GM18508 (cell line): ENCODE results near the gene CENPB.

ENCODE experiments used
- ATAC-seq: cut with Tn5 transposase; IDR thresholded peaks from one replicate; pipeline ENCODE4 v1.9.1; 2021; ENCODE audit warnings: moderate number of reproducible peaks; ENCODE audit not compliant: insufficient read depth, unreplicated experiment

CENPB gene

DNA sequence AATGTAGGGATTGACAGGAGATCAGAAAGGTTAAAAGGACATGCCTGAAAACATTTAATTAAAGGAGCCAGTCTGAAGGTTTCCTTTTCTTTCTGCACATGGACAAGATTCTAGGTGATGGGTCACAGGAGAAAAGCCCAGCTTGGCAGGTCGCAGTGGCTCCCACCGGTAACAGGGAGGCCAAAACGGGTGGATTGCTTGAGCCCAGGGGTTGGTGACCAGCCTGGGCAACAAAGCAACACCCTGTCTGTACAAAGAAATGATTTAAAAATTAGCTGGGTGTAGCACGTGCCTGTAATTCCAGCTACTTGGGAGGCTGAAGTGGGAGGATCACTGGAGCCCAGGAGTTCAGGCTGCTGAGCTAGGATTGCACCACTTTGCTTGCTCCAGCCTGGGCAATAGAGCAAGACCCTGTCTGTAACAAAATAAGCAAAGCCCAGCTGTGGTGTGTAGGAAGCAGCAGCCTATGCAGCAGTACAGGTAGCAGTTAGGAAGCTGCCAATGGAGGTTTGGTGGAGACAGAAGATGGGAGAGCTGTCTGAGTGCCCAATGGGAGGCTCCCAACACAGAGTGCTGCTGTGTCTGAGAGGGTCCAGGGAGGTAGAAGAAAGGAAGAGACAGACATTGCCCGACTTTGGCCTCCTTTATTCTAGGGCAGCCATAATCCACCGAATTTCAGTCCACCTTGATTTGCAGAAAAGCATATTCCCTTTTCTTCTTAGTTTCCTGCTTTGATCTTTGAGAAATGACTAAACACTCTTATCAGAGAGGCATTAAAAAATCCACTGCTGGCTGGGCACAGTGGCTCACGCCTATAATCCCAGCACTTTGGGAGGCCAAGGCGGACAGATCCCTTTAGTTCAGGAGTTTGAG lies 26.7 kb upstream of the CENPB start:
- ATAC-seq = no peak

DNA sequence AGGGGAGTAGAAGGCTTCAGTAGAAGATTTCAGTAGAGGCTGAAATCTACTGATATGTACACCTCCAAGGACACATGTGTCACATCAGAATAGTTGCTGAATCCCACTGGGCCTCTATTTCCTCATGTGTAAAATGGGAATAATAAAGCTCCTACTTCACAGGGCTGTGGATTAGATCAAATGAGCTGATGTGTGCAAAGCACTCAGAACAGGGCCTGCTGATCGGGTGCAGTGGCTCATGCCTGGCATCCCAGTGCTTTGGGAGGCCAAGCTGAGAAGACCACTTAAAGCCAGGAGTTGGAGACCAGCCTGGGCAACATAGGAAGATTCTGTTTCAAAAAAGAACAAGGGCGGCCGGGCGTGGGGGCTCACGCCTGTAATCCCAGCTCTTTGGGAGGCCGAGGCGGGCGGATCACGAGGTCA lies 25.7 kb upstream of the CENPB start:
- ATAC-seq = no peak

DNA sequence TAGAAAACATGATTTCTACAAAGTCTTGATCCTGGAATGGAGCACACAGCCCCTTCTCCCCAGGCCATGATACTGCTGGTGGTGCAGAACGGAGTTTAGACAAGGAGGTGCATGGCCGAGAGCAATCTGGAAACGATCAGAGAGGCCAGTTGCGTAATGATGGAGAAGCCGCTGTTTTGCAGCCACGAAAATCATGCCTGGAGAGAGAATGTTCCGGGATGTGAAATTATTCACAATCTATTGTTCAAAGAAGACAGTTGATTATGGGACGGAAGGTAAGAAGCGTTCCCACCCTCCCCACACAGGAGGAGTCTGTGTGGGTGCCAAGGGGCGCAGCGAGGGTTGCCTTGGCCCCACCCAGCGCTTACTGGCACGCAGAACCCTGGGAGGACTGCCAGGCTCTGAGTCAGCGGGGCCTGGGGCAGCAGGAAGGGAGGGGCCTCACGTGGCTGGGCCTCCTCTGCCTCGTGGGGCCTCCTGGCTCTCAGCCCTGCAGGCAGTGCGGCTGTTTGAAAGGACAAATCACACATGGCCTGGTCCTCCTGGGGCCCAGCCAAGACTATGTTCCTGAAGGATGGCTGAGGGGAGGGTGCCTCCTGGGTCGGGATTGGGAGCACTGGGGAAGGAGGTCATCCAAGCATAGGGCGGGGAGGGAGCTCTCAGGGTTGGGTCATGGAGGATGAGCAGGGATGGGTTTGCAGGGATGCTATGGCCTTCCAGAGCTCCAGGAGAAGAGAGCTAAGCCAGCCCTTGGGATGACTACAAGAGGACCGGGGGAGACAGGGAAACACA lies 25.1 kb upstream of the CENPB start:
- no peak for ATAC-seq

DNA sequence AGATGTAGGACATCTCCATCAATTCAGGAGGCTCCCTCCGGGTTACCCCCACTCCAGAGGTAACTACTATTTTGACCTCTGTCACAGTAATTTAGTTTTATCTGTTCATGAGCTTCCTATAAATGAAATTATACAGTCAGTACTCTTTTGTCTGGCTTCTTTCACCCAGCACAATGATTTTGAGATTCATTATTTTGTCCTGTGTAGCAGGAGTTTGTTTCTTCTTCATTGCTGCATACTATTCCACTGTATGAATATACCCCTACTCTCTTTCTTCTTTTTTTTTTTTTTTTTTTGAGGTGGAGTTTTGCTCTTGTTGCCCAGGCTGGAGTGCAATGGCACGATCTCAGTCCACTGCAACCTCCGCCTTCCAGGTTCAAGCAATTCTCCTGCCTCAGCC lies 22.0 kb upstream of the CENPB start:
- ATAC-seq = no peak

DNA sequence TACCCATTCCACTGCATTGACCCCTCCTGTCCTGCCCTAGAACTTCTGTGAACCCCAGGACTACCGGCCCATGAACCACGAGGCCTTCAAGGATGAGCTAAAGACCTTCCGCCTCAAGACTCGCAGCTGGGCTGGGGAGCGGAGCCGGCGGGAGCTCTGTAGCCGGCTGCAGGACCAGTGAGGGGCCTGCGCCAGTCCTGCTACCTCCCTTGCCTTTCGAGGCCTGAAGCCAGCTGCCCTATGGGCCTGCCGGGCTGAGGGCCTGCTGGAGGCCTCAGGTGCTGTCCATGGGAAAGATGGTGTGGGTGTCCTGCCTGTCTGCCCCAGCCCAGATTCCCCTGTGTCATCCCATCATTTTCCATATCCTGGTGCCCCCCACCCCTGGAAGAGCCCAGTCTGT lies 18.2 kb upstream of the CENPB start:
- ATAC-seq = no peak

DNA sequence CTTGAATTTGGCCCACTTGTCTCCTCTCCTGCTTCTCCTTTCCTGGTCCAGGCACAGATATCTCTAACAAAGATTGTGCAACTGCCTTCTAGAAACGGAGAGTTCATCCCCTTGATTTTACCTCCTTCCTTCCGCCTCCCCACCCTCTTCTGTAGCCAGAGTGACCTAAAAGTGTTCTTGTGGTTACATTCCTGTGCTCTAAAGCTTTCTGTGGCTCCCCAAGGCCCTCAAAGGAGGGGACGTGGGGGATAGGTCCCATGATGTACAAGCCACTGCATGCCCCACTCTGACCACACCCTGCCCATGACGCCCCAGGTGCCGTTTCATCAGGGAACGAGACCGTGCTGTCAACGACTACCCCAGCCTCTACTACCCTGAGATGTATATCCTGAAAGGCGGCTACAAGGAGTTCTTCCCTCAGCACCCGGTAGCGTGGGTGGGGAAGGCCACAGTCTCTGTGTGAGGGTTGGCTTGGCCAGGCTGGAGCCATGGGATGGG lies 17.8 kb upstream of the CENPB start:
- ATAC-seq = no peak

DNA sequence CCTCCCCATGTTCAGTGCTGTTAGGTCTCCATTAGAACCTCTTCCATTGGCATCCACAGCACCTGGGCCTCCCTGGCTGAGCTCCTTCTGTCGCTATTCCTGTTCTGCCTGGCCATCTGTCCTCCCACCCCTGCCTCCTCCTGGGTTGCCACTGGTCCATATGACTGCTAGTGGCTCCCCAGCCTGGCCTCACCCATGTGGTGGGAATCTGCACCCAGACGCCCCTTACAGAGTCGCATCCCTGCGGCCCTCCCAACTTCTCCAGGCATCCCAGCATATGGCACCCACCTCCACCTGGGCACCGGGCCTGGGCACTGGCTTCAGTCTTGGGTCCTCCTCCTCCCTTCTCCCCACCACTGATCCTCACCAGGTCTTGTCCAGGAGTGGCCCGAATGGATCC lies 17.3 kb upstream of the CENPB start:
- ATAC-seq = no peak

DNA sequence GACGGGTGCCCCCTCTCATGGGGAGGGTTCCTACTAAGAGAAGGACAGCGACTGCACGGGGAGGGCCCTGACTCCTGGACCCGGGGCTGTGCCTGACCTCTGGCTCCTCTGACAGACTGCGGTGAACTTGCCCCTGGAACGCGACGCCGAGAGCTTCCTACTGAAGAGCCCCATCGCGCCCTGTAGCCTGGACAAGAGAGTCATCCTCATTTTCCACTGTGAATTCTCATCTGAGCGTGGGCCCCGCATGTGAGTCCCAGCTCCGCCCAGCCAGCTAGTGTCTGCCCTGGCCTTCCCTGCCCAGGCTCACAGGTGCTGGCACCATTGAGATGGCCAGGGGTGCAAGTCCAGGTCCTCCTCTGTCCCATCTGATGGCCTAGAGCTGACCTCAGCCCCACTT lies 16.7 kb upstream of the CENPB start:
- no peak for ATAC-seq

DNA sequence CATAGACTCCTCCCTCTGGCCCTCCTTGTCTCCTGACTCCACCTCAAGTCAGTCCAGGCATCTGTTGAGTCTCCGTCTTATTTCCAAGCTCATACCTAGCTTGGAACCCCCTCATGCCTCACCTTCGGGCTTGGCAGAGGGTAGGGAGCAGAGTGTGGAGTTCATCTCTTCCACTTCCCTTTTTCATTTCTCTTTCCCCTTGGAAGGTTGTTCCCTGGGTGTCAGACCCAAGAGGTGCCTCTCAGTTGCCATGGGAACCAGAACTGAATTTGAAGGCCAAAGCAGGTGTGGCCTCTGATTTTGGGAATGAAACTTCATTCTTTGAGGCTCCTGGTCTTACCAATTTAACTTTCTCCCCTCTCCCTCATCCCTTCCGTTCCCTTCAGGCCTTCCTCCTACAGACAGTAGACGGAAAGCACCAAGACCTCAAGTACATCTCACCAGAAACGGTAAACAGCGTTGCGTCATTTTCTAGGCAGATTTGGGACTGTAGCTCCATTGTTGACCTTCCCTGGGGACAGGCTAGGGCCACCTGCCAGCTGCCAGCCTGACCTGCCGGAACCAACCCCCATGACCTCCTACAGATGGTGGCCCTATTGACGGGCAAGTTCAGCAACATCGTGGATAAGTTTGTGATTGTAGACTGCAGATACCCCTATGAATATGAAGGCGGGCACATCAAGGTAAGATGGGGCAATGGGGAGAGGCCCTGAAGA lies 16.1 kb upstream of the CENPB start:
- ATAC-seq = no peak

DNA sequence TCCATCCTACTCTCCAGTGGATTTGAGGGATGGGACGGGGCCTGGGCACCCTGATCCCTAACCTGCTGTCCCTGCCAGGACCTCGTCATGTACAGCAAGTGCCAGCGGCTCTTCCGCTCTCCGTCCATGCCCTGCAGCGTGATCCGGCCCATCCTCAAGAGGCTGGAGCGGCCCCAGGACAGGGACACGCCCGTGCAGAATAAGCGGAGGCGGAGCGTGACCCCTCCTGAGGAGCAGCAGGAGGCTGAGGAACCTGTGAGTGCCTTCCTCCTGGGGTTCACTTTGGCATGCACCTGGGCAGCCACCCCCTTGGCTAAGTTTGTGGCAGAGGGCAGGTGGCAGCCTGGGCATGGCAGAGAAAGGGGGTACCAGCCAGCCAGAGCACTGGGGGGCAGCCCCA lies 15.3 kb upstream of the CENPB start:
- ATAC-seq = no peak

DNA sequence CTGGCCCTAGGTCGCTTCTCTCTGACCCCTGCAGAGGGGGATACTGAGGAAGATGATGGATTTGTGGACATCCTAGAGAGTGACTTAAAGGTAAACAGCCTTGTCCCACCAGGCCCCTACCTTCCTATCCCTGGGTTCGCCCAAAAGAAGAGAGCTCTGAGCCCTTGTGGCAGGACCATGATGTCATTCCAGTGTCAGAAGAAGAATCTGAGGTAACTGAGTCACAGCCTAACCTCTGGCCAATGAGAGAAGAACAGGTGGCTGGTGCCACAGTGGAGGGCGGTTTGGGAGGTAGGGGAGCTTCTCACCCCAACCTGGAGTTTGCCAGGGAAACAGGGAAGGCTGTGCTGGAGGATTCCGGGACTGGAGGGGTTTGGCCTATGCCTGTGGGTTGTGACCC lies 14.8 kb upstream of the CENPB start:
- no peak for ATAC-seq

DNA sequence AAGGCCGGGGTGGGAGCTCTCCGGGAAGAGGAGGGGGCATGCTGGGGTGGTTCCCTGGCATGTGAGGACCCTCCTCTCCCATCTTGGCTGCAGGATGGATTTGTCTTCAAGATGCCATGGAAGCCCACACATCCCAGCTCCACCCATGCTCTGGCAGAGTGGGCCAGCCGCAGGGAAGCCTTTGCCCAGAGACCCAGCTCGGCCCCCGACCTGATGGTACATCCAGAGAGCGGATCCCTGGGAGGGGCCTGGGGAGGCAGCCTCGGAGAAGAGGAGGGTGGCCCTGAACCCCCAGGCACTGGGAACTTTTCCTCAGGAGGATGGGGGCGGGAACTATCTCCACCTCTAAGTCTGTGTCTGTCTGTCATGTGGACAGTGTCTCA lies 14.3 kb upstream of the CENPB start:
- no peak for ATAC-seq

DNA sequence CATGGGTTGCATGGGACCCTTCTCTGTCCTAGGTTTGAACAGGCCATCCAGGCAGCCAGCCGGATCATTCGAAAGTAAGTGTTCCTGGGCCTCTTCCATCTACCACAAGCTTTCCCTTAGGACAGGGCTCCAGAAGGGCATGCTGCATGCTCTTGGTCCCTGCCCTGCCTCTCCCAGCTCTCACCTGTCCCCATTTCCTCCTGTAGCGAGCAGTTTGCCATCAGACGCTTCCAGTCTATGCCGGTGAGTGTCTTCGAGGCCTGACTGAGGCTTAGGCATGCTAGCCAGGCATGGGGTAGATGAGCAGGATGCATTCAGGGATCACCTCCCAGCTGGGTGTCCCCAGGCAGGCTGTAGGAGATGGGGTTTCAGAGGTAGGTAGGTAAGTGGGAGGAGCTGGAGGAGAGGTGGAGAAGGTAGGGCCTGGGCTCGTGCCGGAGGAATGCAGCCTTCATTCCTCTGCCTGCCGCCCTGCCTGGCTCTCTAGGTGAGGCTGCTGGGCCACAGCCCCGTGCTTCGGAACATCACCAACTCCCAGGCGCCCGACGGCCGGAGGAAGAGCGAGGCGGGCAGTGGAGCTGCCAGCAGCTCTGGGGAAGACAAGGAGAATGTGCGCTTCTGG lies 13.8 kb upstream of the CENPB start:
- ATAC-seq = no peak

DNA sequence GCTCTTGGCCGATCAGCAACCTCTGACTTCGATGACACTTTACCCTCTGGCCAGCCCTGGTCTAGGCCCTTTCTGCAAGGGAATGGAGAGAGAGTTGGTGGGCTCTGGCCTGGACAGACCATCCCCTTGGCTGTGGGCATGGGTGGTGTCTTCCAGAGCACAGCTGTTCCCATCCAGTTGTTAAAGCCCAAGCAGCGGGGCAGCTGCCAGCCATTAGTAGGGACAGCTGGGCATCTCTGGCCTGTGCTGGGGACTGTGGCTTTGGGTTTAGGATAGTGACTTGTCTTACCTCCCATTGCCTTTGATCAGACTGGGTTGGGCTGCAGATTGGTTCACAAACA lies 12.3 kb upstream of the CENPB start:
- no peak for ATAC-seq

DNA sequence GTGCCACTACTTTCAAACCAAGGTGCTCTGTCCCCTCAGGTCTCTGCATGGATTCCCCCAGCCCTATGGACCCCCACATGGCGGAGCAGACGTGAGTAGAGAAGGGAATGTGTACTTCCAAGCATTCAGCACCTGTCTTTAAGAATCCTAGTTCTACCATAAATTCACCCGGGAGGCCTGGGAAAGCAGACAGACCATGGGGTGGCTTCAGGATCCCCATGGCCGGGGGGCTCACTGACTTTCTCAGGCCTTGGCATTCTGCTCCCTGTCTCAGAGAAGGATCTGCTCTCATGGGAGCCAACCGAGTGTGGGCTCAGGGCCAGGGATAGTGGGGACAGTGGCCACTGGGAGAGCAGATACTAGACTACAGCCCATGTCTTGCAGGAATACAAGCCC lies 11.8 kb upstream of the CENPB start:
- ATAC-seq = no peak

DNA sequence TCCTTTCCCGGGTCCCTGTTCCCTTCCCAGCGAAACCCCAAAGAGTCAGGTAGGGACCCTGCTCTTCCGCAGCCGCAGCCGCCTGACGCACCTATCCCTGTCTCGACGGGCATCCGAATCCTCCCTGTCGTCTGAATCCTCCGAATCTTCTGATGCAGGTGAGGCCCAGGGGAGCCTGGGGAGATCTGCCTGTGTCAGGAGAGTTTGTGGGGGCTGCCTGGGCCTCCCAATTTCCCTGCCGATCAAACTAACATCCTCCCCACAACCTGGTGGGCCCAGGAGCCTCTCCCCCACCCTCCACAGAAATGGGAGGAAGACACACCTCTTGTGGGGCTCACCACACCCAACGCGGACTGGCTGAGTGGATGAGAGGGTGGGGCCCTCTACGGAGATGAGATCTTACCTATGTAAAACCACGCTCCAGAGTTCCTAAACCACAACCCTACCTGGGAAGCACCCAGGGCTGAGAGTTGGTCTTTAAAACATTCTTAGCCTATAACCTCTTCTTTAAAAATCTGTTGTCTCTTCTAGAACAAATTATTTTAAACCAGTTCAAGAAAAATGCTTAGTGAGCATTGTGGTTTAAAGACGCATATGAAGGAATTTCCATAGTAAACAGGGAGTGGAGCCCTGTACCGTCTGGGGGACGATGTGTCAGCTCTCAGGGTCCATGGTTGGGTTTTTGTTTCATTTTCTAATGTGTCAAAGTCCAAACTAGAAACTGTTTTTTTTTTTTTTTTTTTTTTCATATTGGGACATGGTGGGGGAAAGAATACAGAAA lies 11.2 kb upstream of the CENPB start:
- no peak for ATAC-seq

DNA sequence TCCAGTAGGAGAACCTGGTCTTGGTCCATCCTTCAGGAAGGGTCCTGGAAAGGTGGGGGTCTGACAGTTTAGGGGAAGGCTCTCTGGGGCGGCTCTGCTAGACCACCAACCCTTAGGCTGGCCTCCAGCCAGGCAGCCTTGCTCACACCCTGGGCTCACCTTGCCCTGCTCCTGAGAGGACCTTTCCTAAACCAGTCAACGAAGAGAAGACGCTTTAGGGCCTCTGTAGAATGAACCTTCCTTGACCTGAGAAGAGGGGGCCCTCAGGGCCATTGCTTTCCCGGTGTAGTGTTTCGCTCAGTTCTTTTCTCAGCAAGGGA lies 10.6 kb upstream of the CENPB start:
- no peak for ATAC-seq

DNA sequence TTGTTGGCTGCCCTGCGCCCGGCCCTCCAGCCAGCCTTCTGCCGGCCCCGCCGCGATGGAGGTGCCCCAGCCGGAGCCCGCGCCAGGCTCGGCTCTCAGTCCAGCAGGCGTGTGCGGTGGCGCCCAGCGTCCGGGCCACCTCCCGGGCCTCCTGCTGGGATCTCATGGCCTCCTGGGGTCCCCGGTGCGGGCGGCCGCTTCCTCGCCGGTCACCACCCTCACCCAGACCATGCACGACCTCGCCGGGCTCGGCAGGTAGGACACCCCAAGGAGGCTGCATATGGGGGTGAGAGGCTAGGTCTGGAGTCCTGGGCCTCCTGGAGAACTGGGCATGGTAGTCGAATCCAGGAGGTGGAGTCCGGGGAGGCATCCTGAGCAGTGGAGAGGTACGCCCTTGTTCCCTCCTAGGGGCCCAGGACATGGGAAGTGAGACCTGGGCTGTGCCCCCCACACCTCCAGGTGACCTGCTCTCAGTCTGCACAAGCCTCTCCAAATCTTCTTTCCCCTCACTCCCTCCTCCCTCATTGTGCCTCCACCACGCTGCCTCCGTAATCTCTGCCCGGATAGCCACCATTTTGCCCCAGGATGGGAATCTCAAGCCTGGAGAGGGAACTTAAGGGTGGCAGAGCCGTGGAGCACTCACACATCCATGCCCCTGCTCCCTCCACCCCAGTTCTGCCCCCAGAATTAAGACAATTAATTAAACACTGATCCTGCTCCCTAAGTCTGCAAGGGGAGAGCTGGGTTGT lies 10.1 kb upstream of the CENPB start:
- no peak for ATAC-seq
